H9 (cell line): ENCODE measurements around the gene FAM174C. TPM values are rescaled to one million over a fixed set of nuclear protein-coding genes. Genes with fewer than 3 reads are reported as not detected.
A peak's percentile ranks its signal among the peaks of the same experiment; 100 is the strongest.

Experiments
- DNase-seq: peaks from one replicate; pipeline ENCODE4 v3.0.0-alpha.2; 2017
- H2AFZ ChIP-seq: one replicate; pipeline ENCODE4 v1.6.1; 2013; ENCODE audit warnings: mild to moderate bottlenecking, low read length, control low read depth, moderate library complexity
- H2AK5ac ChIP-seq: 2 replicates; pipeline ENCODE4 v1.6.1; 2013; ENCODE audit warnings: low read length, control low read depth, mixed read lengths; ENCODE audit not compliant: insufficient read length
- H2BK120ac ChIP-seq: one replicate; pipeline ENCODE4 v1.6.1; 2013; ENCODE audit warnings: low read depth, mild to moderate bottlenecking, low read length, control low read depth, inconsistent platforms; ENCODE audit not compliant: poor library complexity, severe bottlenecking
- H2BK12ac ChIP-seq: 2 replicates; pipeline ENCODE4 v1.6.1; 2013; ENCODE audit warnings: low read length, control low read depth, mixed read lengths, low read depth; ENCODE audit not compliant: insufficient read length
- H2BK15ac ChIP-seq: 2 replicates; pipeline ENCODE4 v1.6.1; 2013; ENCODE audit warnings: low read depth, low read length, control low read depth
- H2BK20ac ChIP-seq: one replicate; pipeline ENCODE4 v1.6.1; 2013; ENCODE audit warnings: low read depth, mild to moderate bottlenecking, low read length, control low read depth, inconsistent platforms; ENCODE audit not compliant: poor library complexity, severe bottlenecking
- H2BK5ac ChIP-seq: 2 replicates; pipeline ENCODE4 v1.6.1; 2013; ENCODE audit warnings: low read length, control low read depth, mixed read lengths; ENCODE audit not compliant: insufficient read length
- H3K14ac ChIP-seq: 2 replicates; pipeline ENCODE4 v1.6.1; 2013; ENCODE audit warnings: low read length, control low read depth; ENCODE audit not compliant: insufficient read depth
- H3K18ac ChIP-seq: 2 replicates; pipeline ENCODE4 v1.6.1; 2013; ENCODE audit warnings: low read depth, mild to moderate bottlenecking, mixed read lengths, low read length, control low read depth; ENCODE audit not compliant: insufficient read length
- H3K23ac ChIP-seq: 2 replicates; pipeline ENCODE4 v1.6.1; 2013; ENCODE audit warnings: low read length, control low read depth, mixed read lengths, low read depth; ENCODE audit not compliant: insufficient read length
- H3K23me2 ChIP-seq: 2 replicates; pipeline ENCODE4 v1.6.1; 2013; ENCODE audit warnings: low read depth, mild to moderate bottlenecking, mixed read lengths, low read length, control low read depth; ENCODE audit not compliant: insufficient read length, poor library complexity, severe bottlenecking
- H3K27ac ChIP-seq: 2 replicates; pipeline ENCODE4 v1.5.1; 2013; ENCODE audit warnings: low read length, control low read depth, mixed read lengths, low read depth; ENCODE audit not compliant: insufficient read length
- H3K27me3 ChIP-seq: 2 replicates; pipeline ENCODE4 v1.6.1; 2013; ENCODE audit warnings: low read length, control low read depth, inconsistent platforms; ENCODE audit not compliant: insufficient read depth
- H3K4ac ChIP-seq: 2 replicates; pipeline ENCODE4 v1.6.1; 2013; ENCODE audit warnings: low read depth, mild to moderate bottlenecking, control low read depth, inconsistent platforms, low read length, moderate library complexity
- H3K4me1 ChIP-seq: 2 replicates; pipeline ENCODE4 v1.6.1; 2013; ENCODE audit warnings: low read length, control low read depth, inconsistent platforms; ENCODE audit not compliant: insufficient read depth
- H3K4me2 ChIP-seq: 2 replicates; pipeline ENCODE4 v1.6.1; 2013; ENCODE audit warnings: low read length, control low read depth, mixed read lengths; ENCODE audit not compliant: insufficient read length, insufficient read depth
- H3K56ac ChIP-seq: 2 replicates; pipeline ENCODE4 v1.6.1; 2013; ENCODE audit warnings: low read depth, mild to moderate bottlenecking, mixed read lengths, low read length, control low read depth; ENCODE audit not compliant: insufficient read length
- H3K79me1 ChIP-seq: 2 replicates; pipeline ENCODE4 v1.6.1; 2013; ENCODE audit warnings: low read depth, mild to moderate bottlenecking, moderate library complexity, low read length, control low read depth, inconsistent platforms; ENCODE audit not compliant: insufficient read depth, poor library complexity, severe bottlenecking
- H3K79me2 ChIP-seq: 2 replicates; pipeline ENCODE4 v1.6.1; 2013; ENCODE audit warnings: low read length, control low read depth, inconsistent platforms; ENCODE audit not compliant: insufficient read depth
- H3K9ac ChIP-seq: 2 replicates; pipeline ENCODE4 v1.6.1; 2013; ENCODE audit warnings: low read length, control low read depth, mixed read lengths; ENCODE audit not compliant: insufficient read length; ENCODE audit errors: extremely low read depth
- H3K9me3 ChIP-seq: one replicate; pipeline ENCODE4 v1.6.1; 2013; ENCODE audit warnings: low read depth, low read length, inconsistent platforms; ENCODE audit not compliant: control insufficient read depth
- H3T11ph ChIP-seq: one replicate; pipeline ENCODE4 v1.6.1; 2013; ENCODE audit warnings: mild to moderate bottlenecking, low read length, control low read depth, inconsistent platforms
- H4K20me1 ChIP-seq: one replicate; pipeline ENCODE4 v1.6.1; 2013; ENCODE audit not compliant: control insufficient read depth, insufficient read length, insufficient read depth
- H4K5ac ChIP-seq: 2 replicates; pipeline ENCODE4 v1.6.1; 2013; ENCODE audit warnings: low read depth, mild to moderate bottlenecking, mixed read lengths, low read length, control low read depth; ENCODE audit not compliant: insufficient read length
- H4K8ac ChIP-seq: replicated peaks from 2 replicates; pipeline ENCODE4 v1.6.1; 2013; ENCODE audit warnings: low read length, control low read depth, mixed read lengths, low read depth; ENCODE audit not compliant: insufficient read length
- H4K91ac ChIP-seq: 2 replicates; pipeline ENCODE4 v1.6.1; 2013; ENCODE audit warnings: low read depth, mild to moderate bottlenecking, moderate library complexity, mixed read lengths, low read length, control low read depth; ENCODE audit not compliant: insufficient read length
- H3K27ac Mint-ChIP-seq, 3 experiments: 2 replicates in 2 of 3; 3 replicates in 1 of 3; pipeline ENCODE4 v1.8.0; 2020 to 2021; ENCODE audit warnings: mixed read lengths in 3 of 3, mild to moderate bottlenecking in 1 of 3, moderate library complexity in 1 of 3
- H3K27me3 Mint-ChIP-seq: 2 replicates; pipeline ENCODE4 v1.8.0; 2021; ENCODE audit warnings: low read depth, mild to moderate bottlenecking, moderate library complexity, mixed read lengths
- H3K36me3 Mint-ChIP-seq, 3 experiments: 2 replicates in 2 of 3; 3 replicates in 1 of 3; pipeline ENCODE4 v1.8.0; 2020 to 2021; ENCODE audit warnings: low read depth in 3 of 3, mixed read lengths in 3 of 3; ENCODE audit not compliant: insufficient read depth in 1 of 3
- H3K4me1 Mint-ChIP-seq, 2 experiments: 2 replicates each; pipeline ENCODE4 v1.8.0; 2020; ENCODE audit warnings: mixed read lengths in 2 of 2
- H3K4me3 Mint-ChIP-seq, 2 experiments: 2 replicates in 1 of 2; 3 replicates in 1 of 2; pipeline ENCODE4 v1.8.0; 2020 to 2021; ENCODE audit warnings: mild to moderate bottlenecking in 2 of 2, mixed read lengths in 2 of 2, moderate library complexity in 1 of 2
- H3K9me3 Mint-ChIP-seq, 2 experiments: 2 replicates in 1 of 2; 3 replicates in 1 of 2; pipeline ENCODE4 v1.8.0; 2020; ENCODE audit warnings: mild to moderate bottlenecking in 2 of 2, mixed read lengths in 2 of 2, moderate library complexity in 1 of 2
- WGBS: extraction: QIAGEN DNeasy Blood & Tissue Kit; methylation state at CpG from one replicate; pipeline ENCODE4 v1.1.7; 2013; ENCODE audit warnings: missing lambda C conversion rate, low lambda C conversion rate, mixed read lengths; ENCODE audit not compliant: insufficient read length; ENCODE audit errors: extremely low coverage; 5-methylcytosine and 5-hydroxymethylcytosine counted together
- total RNA-seq: library from RNA; stranded (reverse); gene quantifications from 2 replicates; pipeline ENCODE4 v1.2.1, GENCODE V29; 2021
- TF ChIP-seq, protein P1 (sequence below): fragments of 200-600 bp; sonication (generic); conservative IDR thresholded peaks from 3 replicates; pipeline ENCODE4 v1.8.0; 2021; ENCODE audit warnings: antibody characterized with exemption, mild to moderate bottlenecking

The FAM174C gene
- total RNA-seq, 1 experiment from 2014 or later, result 63.0 TPM

DNA sequence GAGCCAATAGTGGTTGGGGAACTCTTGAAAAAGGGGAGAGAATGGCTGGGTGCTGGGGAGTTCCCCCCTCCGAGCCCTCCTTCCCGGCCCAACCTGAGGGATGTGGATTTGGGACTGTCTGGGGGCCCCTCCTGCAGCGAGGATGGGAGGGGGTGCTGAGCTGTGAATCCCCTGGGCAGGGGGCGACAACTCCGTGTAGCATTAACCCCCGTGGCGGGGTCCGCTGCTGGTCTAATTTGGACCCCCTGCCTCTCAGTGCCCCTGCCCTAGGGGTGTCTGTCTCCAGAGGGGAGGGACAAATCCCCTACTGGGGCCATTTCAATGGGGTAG lies 17.2 kb upstream of the FAM174C start:
- TF ChIP-seq, protein P1, sequence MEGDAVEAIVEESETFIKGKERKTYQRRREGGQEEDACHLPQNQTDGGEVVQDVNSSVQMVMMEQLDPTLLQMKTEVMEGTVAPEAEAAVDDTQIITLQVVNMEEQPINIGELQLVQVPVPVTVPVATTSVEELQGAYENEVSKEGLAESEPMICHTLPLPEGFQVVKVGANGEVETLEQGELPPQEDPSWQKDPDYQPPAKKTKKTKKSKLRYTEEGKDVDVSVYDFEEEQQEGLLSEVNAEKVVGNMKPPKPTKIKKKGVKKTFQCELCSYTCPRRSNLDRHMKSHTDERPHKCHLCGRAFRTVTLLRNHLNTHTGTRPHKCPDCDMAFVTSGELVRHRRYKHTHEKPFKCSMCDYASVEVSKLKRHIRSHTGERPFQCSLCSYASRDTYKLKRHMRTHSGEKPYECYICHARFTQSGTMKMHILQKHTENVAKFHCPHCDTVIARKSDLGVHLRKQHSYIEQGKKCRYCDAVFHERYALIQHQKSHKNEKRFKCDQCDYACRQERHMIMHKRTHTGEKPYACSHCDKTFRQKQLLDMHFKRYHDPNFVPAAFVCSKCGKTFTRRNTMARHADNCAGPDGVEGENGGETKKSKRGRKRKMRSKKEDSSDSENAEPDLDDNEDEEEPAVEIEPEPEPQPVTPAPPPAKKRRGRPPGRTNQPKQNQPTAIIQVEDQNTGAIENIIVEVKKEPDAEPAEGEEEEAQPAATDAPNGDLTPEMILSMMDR, result no peak

More for the DNA sequence above, 17.2 kb upstream of the FAM174C start:
- H2BK15ac ChIP-seq, result no peak overlapping the region
- H3K9me3 ChIP-seq, result no peaks in the 10 kb centered on the region
- no peak overlapping the region for H2BK5ac ChIP-seq
- no CpG with 5 or more reads among the region's 8 CpGs for WGBS
- H4K91ac ChIP-seq, result no peak overlapping the region
- H3K9me3 Mint-ChIP-seq, result no peaks in the 10 kb centered on the region; a peak in 2 of 5 replicates
- H2BK120ac ChIP-seq, result no peak overlapping the region
- H3K4me1 Mint-ChIP-seq, result peaks cover 39 to 53% of the 10 kb centered on the region in 2 experiments
- H3K4me2 ChIP-seq, result no peak overlapping the region
- peaks cover 20 to 52% (median 47%) of the 10 kb centered on the region in 3 experiments for H3K36me3 Mint-ChIP-seq
- H3K4me3 Mint-ChIP-seq, result peak overlapping the region in 1 of 2 experiments; percentile 51; a peak in 2 of 5 replicates
- no peak overlapping the region for H3K9ac ChIP-seq
- H3K4me1 ChIP-seq, result no peaks in the 10 kb centered on the region
- H4K8ac ChIP-seq, result no peak overlapping the region
- no peak overlapping the region for H3K18ac ChIP-seq
- DNase-seq, result no peak
- no peak overlapping the region for H3K56ac ChIP-seq
- H3K23me2 ChIP-seq, result peaks cover 18% of the 10 kb centered on the region
- no peak overlapping the region for H3T11ph ChIP-seq
- no peak overlapping the region for H2BK12ac ChIP-seq
- no peak overlapping the region for H3K14ac ChIP-seq
- H3K4ac ChIP-seq, result no peak overlapping the region
- no peak overlapping the region for H2BK20ac ChIP-seq
- H2AFZ ChIP-seq, result no peak overlapping the region
- no peaks in the 10 kb centered on the region; the same call in 1 of the 2 replicates for H3K27me3 Mint-ChIP-seq
- H3K79me1 ChIP-seq, result no peaks in the 10 kb centered on the region
- H3K27ac ChIP-seq, result no peak overlapping the region
- no peaks in the 10 kb centered on the region for H3K27me3 ChIP-seq
- H3K27ac Mint-ChIP-seq, result peak overlapping the region; percentile 77 to 93 (median 91); a peak in 5 of 7 replicates
- H2AK5ac ChIP-seq, result no peak overlapping the region
- no peak overlapping the region for H4K5ac ChIP-seq
- no peaks in the 10 kb centered on the region for H3K79me2 ChIP-seq
- H4K20me1 ChIP-seq, result no peaks in the 10 kb centered on the region
- no peak overlapping the region for H3K23ac ChIP-seq
